ENCODE data around the gene SPTSSB. TPM values are rescaled to one million over a fixed set of nuclear protein-coding genes. Genes with fewer than 3 reads are reported as not detected.

Gene SPTSSB
- total RNA-seq, 1 donor from 2014 or later: 3.9 TPM

GRCh38 chr3:161369531-161369930, 1.8 kb downstream of the SPTSSB start:
- Histone ChIP-seq H3K27me3 (ENCODE audit: control insufficient read depth, insufficient read depth, low read length) (no peaks in the 10 kb centered on the region), H3K36me3 (ENCODE audit: control insufficient read depth, insufficient read depth, low read length) (no peaks in the 10 kb centered on the region), H3K4me3 (ENCODE audit: low read depth, low read length) (no peak overlapping the region)
- DNase-seq (ENCODE audit: low read depth) (no peak), FAIRE-seq (no peak)
- no peak for TF ChIP-seq CTCF (IDR thresholded peaks at IDR 0.05; ENCODE audit: insufficient read depth, low read length, severe bottlenecking)

DNA sequence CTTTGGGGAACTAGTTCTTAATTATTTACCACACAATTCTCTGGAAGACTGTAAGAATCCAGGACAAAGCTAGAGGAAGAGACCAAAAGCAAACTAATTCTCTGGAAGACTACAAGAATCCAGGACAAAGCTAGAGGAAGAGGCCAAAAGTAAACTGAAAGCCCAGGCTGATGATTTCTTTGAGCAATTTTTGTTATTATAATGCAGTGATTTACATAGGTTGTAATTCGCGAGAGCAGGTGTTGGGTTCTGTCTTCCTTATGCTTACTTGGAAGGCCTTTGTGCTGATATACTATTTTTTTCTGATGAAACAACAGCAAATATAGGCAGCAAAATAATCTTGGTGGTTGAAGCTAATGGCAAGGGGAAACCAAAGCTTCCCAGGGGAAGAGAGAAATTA, 5.2 kb downstream of the SPTSSB start:
- H3K36me3 ChIP-seq (ENCODE audit: control insufficient read depth, insufficient read depth, low read length): no peaks in the 10 kb centered on the region
- no peak for TF ChIP-seq CTCF (IDR thresholded peaks at IDR 0.05; ENCODE audit: insufficient read depth, low read length, severe bottlenecking)
- DNase-seq (ENCODE audit: low read depth) (no peak), FAIRE-seq (no peak)
- H3K4me3 ChIP-seq (ENCODE audit: low read depth, low read length): no peak overlapping the region
- no peaks in the 10 kb centered on the region for H3K27me3 ChIP-seq (ENCODE audit: control insufficient read depth, insufficient read depth, low read length)

DNA sequence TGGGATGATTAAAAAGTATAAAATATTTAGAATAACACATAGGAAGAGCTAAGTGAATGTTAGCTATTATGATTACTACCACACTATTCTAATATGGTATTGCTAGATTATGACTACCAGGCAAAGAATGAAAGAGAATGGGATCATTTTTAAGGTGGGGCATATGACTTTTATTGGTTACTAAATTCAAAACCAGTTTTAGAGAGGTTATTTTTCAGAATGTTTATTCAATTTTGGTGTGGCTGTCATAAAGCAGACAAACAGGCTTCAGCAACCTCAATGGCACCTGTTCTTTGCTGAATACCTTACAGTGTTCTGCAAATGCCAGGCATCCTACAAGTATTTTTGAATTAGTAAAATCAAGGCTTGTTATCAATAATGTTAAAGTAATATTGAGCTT, 12.8 kb downstream of the SPTSSB start:
- no peak for TF ChIP-seq CTCF (IDR thresholded peaks at IDR 0.05; ENCODE audit: insufficient read depth, low read length, severe bottlenecking)
- Histone ChIP-seq H3K4me3 (ENCODE audit: low read depth, low read length) (no peak overlapping the region), H3K36me3 (ENCODE audit: control insufficient read depth, insufficient read depth, low read length) (no peaks in the 10 kb centered on the region), H3K27me3 (ENCODE audit: control insufficient read depth, insufficient read depth, low read length) (no peaks in the 10 kb centered on the region)
- no peak for FAIRE-seq
- DNase-seq (ENCODE audit: low read depth): peak; percentile 44

DNA sequence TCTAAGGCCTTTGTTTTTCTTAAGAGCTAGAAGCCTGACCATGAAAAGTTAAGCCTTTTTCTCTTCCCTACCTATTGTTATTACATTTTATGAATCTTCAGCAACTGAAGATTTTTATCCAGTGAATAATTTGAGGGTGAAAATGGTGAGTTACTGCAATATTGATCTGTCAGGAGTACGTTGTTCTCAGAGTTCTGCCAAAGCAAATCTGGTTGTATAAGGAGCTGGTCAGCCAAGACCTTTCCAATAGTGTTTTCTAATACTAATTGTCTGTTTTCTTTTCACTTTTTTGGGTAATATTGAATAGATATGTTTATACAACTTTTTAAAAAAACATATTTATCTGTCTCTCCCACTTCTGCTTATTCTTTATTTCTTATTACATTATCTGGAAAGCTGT, 15.0 kb downstream of the SPTSSB start:
- no peak for FAIRE-seq

GRCh38 chr3:161355508-161355907, 15.8 kb downstream of the SPTSSB start:
- Histone ChIP-seq H3K27me3 (ENCODE audit: control insufficient read depth, insufficient read depth, low read length) (no peaks in the 10 kb centered on the region), H3K36me3 (ENCODE audit: control insufficient read depth, insufficient read depth, low read length) (no peaks in the 10 kb centered on the region), H3K4me3 (ENCODE audit: low read depth, low read length) (no peak overlapping the region)
- no peak for FAIRE-seq
- no peak for DNase-seq (ENCODE audit: low read depth)
- no peak for TF ChIP-seq CTCF (IDR thresholded peaks at IDR 0.05; ENCODE audit: insufficient read depth, low read length, severe bottlenecking)

More for the DNA sequence above, 15.0 kb downstream of the SPTSSB start:
- TF ChIP-seq CTCF (IDR thresholded peaks at IDR 0.05; ENCODE audit: insufficient read depth, low read length, severe bottlenecking): no peak
- Histone ChIP-seq H3K36me3 (ENCODE audit: control insufficient read depth, insufficient read depth, low read length) (no peaks in the 10 kb centered on the region), H3K4me3 (ENCODE audit: low read depth, low read length) (no peak overlapping the region), H3K27me3 (ENCODE audit: control insufficient read depth, insufficient read depth, low read length) (no peaks in the 10 kb centered on the region)
- DNase-seq (ENCODE audit: low read depth): no peak

DNA sequence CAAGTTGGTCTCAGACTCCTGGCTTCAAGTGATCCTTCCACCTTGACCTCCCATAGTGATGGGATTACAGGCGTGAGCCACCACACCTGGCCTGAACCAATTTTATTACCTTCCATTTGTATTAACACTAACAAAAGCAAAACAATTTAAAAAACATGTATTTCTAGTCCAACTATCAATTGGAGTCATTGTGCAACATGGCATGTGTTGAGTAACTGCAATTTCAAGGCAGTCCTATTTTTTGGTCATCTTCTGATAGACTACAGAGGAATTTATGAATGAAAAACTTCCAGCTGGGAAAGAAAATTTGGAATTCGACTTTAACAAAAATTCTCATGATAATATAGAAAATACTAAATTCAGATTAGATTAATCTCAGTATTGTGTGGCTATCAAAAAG, 16.8 kb downstream of the SPTSSB start:
- no peak for TF ChIP-seq CTCF (IDR thresholded peaks at IDR 0.05; ENCODE audit: insufficient read depth, low read length, severe bottlenecking)
- FAIRE-seq: no peak
- Histone ChIP-seq H3K36me3 (ENCODE audit: control insufficient read depth, insufficient read depth, low read length) (no peaks in the 10 kb centered on the region), H3K4me3 (ENCODE audit: low read depth, low read length) (no peak overlapping the region), H3K27me3 (ENCODE audit: control insufficient read depth, insufficient read depth, low read length) (no peaks in the 10 kb centered on the region)
- DNase-seq (ENCODE audit: low read depth): peak; percentile 12
